ENCODE data around the gene ZNF865.

GRCh38 chr19:55594996-55595545 lies 10.4 kb upstream of the ZNF865 start:
- no peak for TF ChIP-seq CTCF (IDR thresholded peaks at IDR 0.05; ENCODE audit: borderline replicate concordance, extremely low read depth, low read length, poor library complexity, severe bottlenecking)
- no peak for TF ChIP-seq EZH2 (IDR thresholded peaks at IDR 0.05; ENCODE audit: borderline replicate concordance, low read depth, low read length, severe bottlenecking)
